Neutrophil (primary cell): Measurements from ENCODE around the gene PFN2.
A peak's percentile ranks its signal among the peaks of the same experiment; 100 is the strongest.

Experiments
- H3K27ac ChIP-seq: fragments of 200-600 bp; sonication (generic); 2 replicates; pipeline ENCODE4 v1.5.1; 2016; ENCODE audit warnings: mild to moderate bottlenecking, moderate library complexity
- H3K27me3 ChIP-seq: fragments of 200-600 bp; sonication (generic); 2 replicates; pipeline ENCODE4 v1.6.0; 2016; ENCODE audit warnings: mild to moderate bottlenecking
- H3K36me3 ChIP-seq: fragments of 200-600 bp; sonication (generic); 2 replicates; pipeline ENCODE4 v1.5.1; 2017
- H3K4me1 ChIP-seq, 2 experiments: fragments of 200-600 bp in 1 of 2; sonication (generic) in 1 of 2; 1 replicate in 1 of 2; 2 replicates in 1 of 2; pipeline versions ENCODE4 v1.5.1 to v1.6.1; 2013 to 2016; ENCODE audit warnings: low read depth in 1 of 2, low read length in 1 of 2, mild to moderate bottlenecking in 1 of 2, moderate library complexity in 1 of 2; ENCODE audit not compliant: control insufficient read depth in 1 of 2, insufficient read depth in 1 of 2
- H3K4me3 ChIP-seq, 2 experiments: fragments of 200-600 bp in 1 of 2; sonication (generic) in 1 of 2; 1 replicate in 1 of 2; 2 replicates in 1 of 2; pipeline ENCODE4 v1.5.1; 2013 to 2016; ENCODE audit warnings: low read depth in 1 of 2, low read length in 1 of 2, mild to moderate bottlenecking in 1 of 2, moderate library complexity in 1 of 2
- H3K9me3 ChIP-seq: fragments of 200-600 bp; sonication (generic); 2 replicates; pipeline ENCODE4 v1.5.1; 2016
- CTCF ChIP-seq: fragments of 200-600 bp; sonication (generic); IDR thresholded peaks from 2 replicates; pipeline ENCODE4 v1.5.1; 2016; ENCODE audit warnings: antibody characterized with exemption

The PFN2 gene

DNA sequence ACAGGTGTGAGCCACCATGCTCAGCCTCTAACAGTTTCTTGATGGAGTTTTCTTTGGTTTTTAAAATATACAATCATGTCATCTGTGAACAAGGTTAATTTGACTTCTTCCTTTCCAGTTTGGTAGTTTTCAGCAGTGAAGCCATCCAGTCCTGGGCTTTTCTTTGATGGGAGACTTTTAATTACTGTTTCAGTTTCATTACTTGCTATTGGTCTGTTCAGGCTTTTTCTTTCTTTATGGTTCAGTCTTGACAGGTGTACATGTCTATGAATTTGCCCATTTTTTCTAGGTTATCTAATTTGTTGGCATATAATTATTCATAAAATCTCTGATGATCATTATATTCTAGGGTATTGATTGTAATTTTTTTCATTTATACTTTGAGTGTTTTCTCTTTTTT lies 36.8 kb downstream of the PFN2 start:
- H3K36me3 ChIP-seq: no peaks in the 10 kb centered on the region
- H3K4me3 ChIP-seq: no peak overlapping the region
- no peaks in the 10 kb centered on the region for H3K4me1 ChIP-seq
- H3K27ac ChIP-seq: no peak overlapping the region
- no peaks in the 10 kb centered on the region for H3K27me3 ChIP-seq
- H3K9me3 ChIP-seq: no peaks in the 10 kb centered on the region
- no peak for TF ChIP-seq CTCF

DNA sequence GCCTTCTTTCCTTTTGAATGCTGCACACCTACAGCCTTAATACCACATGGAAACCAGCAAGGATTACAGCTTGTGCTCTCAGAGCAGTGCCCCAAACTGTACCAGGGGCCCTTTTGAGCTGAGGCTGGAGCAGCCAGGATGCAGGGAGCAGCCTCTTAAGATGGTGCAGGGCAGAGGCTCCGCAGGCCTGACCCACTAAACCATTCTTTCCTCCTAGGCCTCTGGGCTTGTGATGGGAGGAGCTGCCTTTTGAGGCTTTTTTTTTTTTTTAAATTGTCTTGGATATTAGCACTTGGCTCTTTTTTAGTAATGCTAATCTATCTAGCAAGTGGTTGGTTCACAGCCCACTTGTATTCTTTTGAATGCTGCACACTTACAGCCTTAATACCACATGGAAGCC lies 37.7 kb downstream of the PFN2 start:
- no peak overlapping the region for H3K27ac ChIP-seq
- H3K36me3 ChIP-seq: no peaks in the 10 kb centered on the region
- TF ChIP-seq CTCF: no peak
- H3K9me3 ChIP-seq: no peaks in the 10 kb centered on the region
- H3K4me1 ChIP-seq: no peaks in the 10 kb centered on the region
- H3K27me3 ChIP-seq: no peaks in the 10 kb centered on the region
- no peak overlapping the region for H3K4me3 ChIP-seq

DNA sequence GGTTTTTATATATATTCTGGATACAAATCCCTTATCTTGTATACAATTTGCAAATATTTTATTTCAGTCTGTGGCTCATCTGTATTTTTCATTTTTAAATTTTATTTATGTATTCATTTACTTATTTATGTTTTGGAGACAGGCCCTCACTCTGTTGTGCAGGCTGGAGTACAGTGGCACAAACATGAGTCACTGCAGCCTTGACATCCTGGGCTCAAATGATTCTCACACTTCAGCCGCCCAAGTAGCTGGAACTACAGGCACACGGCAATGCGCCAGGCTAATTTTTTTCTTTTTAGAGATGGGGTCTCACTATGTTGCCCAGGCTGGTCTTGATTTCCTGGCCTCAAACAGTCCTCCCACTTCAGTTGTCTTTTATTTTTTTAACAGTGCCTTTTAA lies 50.6 kb downstream of the PFN2 start:
- no peaks in the 10 kb centered on the region for H3K27me3 ChIP-seq
- TF ChIP-seq CTCF: no peak
- no peak overlapping the region for H3K4me3 ChIP-seq
- no peaks in the 10 kb centered on the region for H3K9me3 ChIP-seq
- H3K36me3 ChIP-seq: peaks cover 45% of the 10 kb centered on the region
- no peak overlapping the region for H3K27ac ChIP-seq
- no peaks in the 10 kb centered on the region for H3K4me1 ChIP-seq

- Histone ChIP-seq H3K9me3 (no peaks in the 10 kb centered on the region), H3K4me3 (no peak overlapping the region), H3K36me3 (peaks cover 47% of the 10 kb centered on the region), H3K27ac (no peak overlapping the region), H3K4me1 (no peaks in the 10 kb centered on the region), H3K27me3 (no peaks in the 10 kb centered on the region)
- no peak for TF ChIP-seq CTCF
These were observed 51.2 kb downstream of the PFN2 start for GRCh38 chr3:149919509-149919908.

DNA sequence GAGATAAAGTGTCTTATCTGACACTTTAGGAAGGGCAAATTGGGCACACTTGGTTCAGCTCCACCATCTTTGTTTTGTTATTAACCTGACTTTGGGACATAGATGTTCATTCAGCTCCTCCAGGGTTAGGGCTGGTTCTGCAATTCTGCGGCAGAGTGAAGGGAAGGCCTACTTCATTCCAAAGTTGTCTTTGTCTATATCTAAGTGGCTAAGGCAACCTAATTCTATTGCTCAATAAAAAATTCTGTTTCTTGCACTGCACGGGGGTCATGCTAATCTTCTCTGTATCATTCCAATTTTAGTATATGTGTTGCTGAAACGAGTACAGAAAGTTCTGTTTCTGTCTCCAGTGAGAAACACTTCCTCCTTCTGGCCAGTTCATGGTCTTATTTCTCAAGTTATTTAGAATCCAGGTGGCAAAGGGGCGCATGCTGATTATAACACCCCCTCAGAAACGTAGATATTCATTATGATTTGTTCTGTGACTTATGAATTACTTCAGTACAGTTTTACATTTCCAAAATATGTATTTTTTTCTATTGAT lies 53.5 kb downstream of the PFN2 start:
- Histone ChIP-seq H3K9me3 (no peaks in the 10 kb centered on the region), H3K27ac (peak overlapping the region; percentile 34), H3K36me3 (peaks cover 54% of the 10 kb centered on the region), H3K4me3 (no peak overlapping the region), H3K27me3 (no peaks in the 10 kb centered on the region), H3K4me1 (no peaks in the 10 kb centered on the region)
- TF ChIP-seq CTCF: no peak
